Left lung (tissue), 10 donors: ENCODE results near the gene KIF6. TPM values are rescaled to one million over a fixed set of nuclear protein-coding genes. Genes with fewer than 3 reads are reported as not detected.

ENCODE experiments used
- ATAC-seq: fragments of 200-7000 bp; cut with Tn5 transposase; one replicate; pipeline ENCODE4 v1.9.1; 2020; ENCODE audit warnings: moderate library complexity
- DNase-seq, 4 donors: peaks; one replicate each; pipeline ENCODE4 v3.0.0-alpha.2; 2013 to 2020
- H3K27ac ChIP-seq, 2 donors: fragments of 200-600 bp; sonication (generic) in 1 of 2; one replicate each; pipeline versions ENCODE4 v1.5.0 to v1.8.0; 2020 to 2021
- H3K27me3 ChIP-seq, 2 donors: fragments of 200-600 bp; sonication (generic) in 1 of 2; one replicate each; pipeline versions ENCODE4 v1.5.0 to v1.8.0; 2020 to 2021
- H3K36me3 ChIP-seq, 2 donors: fragments of 200-600 bp; sonication (generic) in 1 of 2; one replicate each; pipeline versions ENCODE4 v1.5.0 to v1.8.0; 2020 to 2021
- H3K4me1 ChIP-seq, 2 donors: fragments of 200-600 bp; one replicate each; pipeline ENCODE4 v1.8.0; 2021
- H3K4me3 ChIP-seq, 2 donors: fragments of 200-600 bp; sonication (generic) in 1 of 2; one replicate each; pipeline versions ENCODE4 v1.5.0 to v1.8.0; 2020 to 2021; ENCODE audit warnings: mild to moderate bottlenecking in 1 of 2
- H3K9me3 ChIP-seq, 2 donors: fragments of 200-600 bp; sonication (generic) in 1 of 2; one replicate each; pipeline versions ENCODE4 v1.5.0 to v1.8.0; 2020 to 2021
- CTCF ChIP-seq, 2 donors: fragments of 200-600 bp; sonication (generic) in 1 of 2; IDR thresholded peaks; one replicate each; pipeline versions ENCODE4 v1.5.0 to v1.8.0; 2021; ENCODE audit warnings: antibody characterized with exemption in 2 of 2
- intact Hi-C, 2 donors: fragments of 100-400 bp; cut with DNase I; formaldehyde crosslinking; loops; one replicate each; pipeline versions ENCODE4 v1.11.2 to v1.14.2; 2022
- polyA plus RNA-seq, 6 donors: library from polyadenylated mRNA; unstranded; fragments of 120-200 nt; gene quantifications; one replicate each; pipeline ENCODE4 v1.2.1, GENCODE V29; 2013; ENCODE audit not compliant: insufficient read length in 6 of 6
- total RNA-seq, 2 donors: library from RNA; stranded (reverse); fragmentation: NEBNext Ultra II Directional; extraction: Animal tissue kit (Norgen Biotek cat#: 25700); gene quantifications; one replicate each; pipeline ENCODE4 v1.2.1, GENCODE V29; 2021
- donor health status: DM: no; HTN: yes; CAD: no.
- donor health status: DM: no; HTN: no; CAD: no.

KIF6 gene
- total and polyA plus RNA-seq, 8 donors, result 0.93 to 4.4 (median 2.8) TPM

GRCh38 chr6:39494998-39495397 is 230.2 kb downstream of the KIF6 start:
- DNase-seq, result no peak
- Histone ChIP-seq H3K4me1 (peaks cover 0 to 4% of the 10 kb centered on the region in 2 donors), H3K9me3 (no peaks in the 10 kb centered on the region), H3K27me3 (no peaks in the 10 kb centered on the region), H3K27ac (no peak overlapping the region), H3K36me3 (no peaks in the 10 kb centered on the region), H3K4me3 (no peak overlapping the region)
- no peak for ATAC-seq
- no peak for TF ChIP-seq CTCF (IDR thresholded peaks at IDR 0.05)
- intact Hi-C loops, result no loop called here

GRCh38 chr6:39493777-39494176 is 231.4 kb downstream of the KIF6 start:
- ATAC-seq (no peak), DNase-seq (no peak)
- Histone ChIP-seq H3K9me3 (no peaks in the 10 kb centered on the region), H3K27ac (no peak overlapping the region), H3K27me3 (no peaks in the 10 kb centered on the region), H3K4me3 (no peak overlapping the region), H3K4me1 (peaks cover 0 to 4% of the 10 kb centered on the region in 2 donors), H3K36me3 (no peaks in the 10 kb centered on the region)
- no peak for TF ChIP-seq CTCF (IDR thresholded peaks at IDR 0.05)
- intact Hi-C loops, result no loop called here

GRCh38 chr6:39493174-39493573 is 232.0 kb downstream of the KIF6 start:
- no peak overlapping the region for H3K4me3 ChIP-seq
- TF ChIP-seq CTCF (IDR thresholded peaks at IDR 0.05), result no peak
- ATAC-seq, result peak; percentile 32
- H3K27me3 ChIP-seq, result no peaks in the 10 kb centered on the region
- intact Hi-C loops, result no loop called here
- no peak overlapping the region for H3K27ac ChIP-seq
- no peak for DNase-seq
- H3K36me3 ChIP-seq, result no peaks in the 10 kb centered on the region
- H3K4me1 ChIP-seq, result peaks cover 0 to 4% of the 10 kb centered on the region in 2 donors
- no peaks in the 10 kb centered on the region for H3K9me3 ChIP-seq

- intact Hi-C loops, result no loop called here
- no peak for TF ChIP-seq CTCF (IDR thresholded peaks at IDR 0.05)
Observed at GRCh38 chr6:39490108-39490507, 235.1 kb downstream of the KIF6 start.

GRCh38 chr6:39488255-39488879 is 236.8 kb downstream of the KIF6 start:
- Histone ChIP-seq H3K27ac (no peak overlapping the region), H3K9me3 (no peaks in the 10 kb centered on the region), H3K4me3 (no peak overlapping the region), H3K27me3 (no peaks in the 10 kb centered on the region), H3K36me3 (no peaks in the 10 kb centered on the region), H3K4me1 (peaks cover 0 to under 1% of the 10 kb centered on the region in 2 donors)
- DNase-seq (no peak), ATAC-seq (no peak)
- no peak for TF ChIP-seq CTCF (IDR thresholded peaks at IDR 0.05)
- intact Hi-C loops, result no loop called here

More at GRCh38 chr6:39490108-39490507, 235.1 kb downstream of the KIF6 start:
- Histone ChIP-seq H3K4me3 (no peak overlapping the region), H3K27ac (no peak overlapping the region), H3K27me3 (no peaks in the 10 kb centered on the region), H3K9me3 (no peaks in the 10 kb centered on the region), H3K4me1 (peaks cover 0 to 4% of the 10 kb centered on the region in 2 donors), H3K36me3 (no peaks in the 10 kb centered on the region)
- ATAC-seq, result peak; percentile 64
- DNase-seq, result peak in 2 of 4 donors; percentile 93 to 94
